Anterior cingulate cortex (tissue), 58 donors: ENCODE data around the gene GRWD1.
"Not testable (repeated sequence)": the region's sequence is repeated elsewhere in the genome, so short reads cannot be mapped to it uniquely, and the experiment has no call there.

Source experiments
- DNase-seq, 58 donors: peaks; one replicate each; lab custom pipeline; 2025; lab: John Stamatoyannopoulos, UW

Gene GRWD1

DNA sequence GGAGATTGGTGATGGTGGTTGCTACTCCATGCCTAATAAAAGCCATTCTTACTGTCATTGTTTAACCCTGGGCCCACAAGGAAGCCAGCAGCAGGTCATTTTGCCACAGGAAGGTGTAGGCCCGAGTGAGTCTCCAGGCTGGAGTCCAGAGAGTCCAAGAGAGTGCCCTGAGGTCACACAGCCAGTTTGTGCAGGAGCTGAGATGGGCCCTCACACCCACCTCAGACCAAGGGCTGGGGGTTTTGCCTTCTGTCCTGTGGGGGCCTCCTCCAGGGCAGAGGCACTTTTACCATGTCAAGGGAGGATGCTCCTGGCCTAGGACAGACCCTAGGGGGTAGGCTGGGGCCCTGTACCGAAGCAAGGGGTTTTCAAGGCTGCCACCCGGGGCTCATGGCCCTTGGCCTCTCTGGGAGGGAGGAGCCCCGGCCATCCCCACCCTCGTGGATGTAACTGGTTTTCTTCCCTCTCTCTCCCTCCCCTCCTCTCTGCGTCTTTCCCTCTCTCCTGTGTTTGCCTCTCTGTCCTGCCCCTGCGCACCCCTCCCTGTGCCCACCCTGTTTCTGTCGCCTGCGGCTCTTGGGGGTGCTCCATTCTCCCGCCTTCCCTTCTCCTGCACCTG is 31.4 kb downstream of the GRWD1 start:
- no peak for DNase-seq

DNA sequence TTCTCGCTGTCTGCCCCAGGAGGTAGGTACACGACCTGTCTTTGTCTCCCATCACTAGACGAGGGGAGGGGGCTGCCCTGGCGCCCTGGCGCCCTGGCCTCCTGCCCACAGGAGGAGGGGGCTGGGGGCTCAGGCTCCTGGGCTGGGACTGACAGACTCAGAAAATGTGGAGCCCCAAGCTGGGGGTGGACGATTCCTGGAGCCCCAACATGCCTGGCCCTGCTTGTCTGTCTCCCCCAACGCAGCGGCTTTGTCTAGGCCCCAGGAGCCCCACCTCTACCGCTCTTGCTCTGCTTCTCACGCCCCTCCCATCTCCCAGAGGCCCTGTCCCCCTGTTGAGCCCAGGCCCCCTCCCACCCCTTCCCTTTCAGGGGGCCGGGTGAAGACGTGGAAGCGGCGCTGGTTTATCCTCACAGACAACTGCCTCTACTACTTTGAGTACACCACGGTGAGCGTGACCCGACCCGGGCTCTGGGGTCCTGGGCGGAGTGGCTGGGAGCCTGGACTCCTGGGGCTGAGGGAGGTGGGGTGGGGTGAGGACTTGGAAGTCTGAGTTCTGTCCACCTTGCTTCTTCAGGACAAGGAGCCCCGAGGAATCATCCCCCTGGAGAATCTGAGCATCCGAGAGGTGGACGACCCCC is 32.0 kb downstream of the GRWD1 start:
- DNase-seq, result no peak

- DNase-seq, result no peak
These were observed 32.8 kb downstream of the GRWD1 start for GRCh38 chr19:48478339-48479256.

- DNase-seq, result no peak
These were observed 33.9 kb downstream of the GRWD1 start for GRCh38 chr19:48479686-48480085.

- DNase-seq, result peak in 51 of 58 donors; percentile 10 to 78 (median 62)
These were observed 34.4 kb downstream of the GRWD1 start for GRCh38 chr19:48480183-48480557.

DNA sequence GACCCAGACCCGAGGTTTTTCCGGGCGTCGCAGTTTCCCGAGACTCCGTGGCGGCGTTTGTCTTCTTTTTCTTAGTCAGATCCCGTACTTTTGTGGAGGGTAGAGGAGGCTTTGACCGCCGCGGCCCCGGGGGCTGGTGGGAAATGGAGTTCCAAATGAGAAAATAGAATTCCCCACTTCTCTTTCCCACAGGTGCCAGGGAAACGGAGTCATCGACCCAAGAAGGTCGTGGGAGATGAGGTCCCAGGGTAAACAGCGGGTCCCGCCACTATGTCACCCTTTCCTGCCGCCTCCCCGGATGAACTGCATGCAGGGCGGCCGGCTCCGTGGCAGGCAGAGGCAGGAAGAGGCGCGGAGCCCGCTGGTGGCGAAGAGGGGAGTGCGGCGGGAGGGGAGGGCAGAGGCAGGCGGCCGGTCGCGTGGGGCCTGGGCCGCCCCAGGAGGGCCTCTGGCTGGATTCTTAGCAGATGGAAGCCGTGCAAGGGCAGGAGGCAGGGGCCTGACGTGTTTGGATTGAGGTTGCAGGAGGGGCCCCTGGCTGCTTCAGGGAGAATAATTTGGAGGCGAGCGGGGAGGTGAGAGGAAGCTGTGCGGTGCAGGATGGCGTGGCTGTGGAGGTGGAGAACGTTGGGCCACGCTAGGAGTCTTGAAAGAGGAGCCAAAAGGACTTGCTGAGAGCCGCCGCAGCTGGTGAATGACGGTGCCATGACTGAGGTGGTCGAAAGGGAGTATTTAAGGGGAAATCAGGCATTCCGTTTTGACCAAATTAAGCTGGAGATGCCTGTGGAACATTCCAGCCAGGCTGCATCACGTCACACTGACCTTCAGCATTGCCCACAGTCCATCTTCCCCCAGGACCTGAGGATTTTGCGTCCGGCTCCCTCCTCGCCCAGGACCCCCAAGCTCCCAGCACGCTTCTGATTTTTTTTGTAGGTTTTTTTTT is 35.0 kb downstream of the GRWD1 start:
- peak in 52 of 58 donors; percentile 15 to 78 (median 60) for DNase-seq

DNA sequence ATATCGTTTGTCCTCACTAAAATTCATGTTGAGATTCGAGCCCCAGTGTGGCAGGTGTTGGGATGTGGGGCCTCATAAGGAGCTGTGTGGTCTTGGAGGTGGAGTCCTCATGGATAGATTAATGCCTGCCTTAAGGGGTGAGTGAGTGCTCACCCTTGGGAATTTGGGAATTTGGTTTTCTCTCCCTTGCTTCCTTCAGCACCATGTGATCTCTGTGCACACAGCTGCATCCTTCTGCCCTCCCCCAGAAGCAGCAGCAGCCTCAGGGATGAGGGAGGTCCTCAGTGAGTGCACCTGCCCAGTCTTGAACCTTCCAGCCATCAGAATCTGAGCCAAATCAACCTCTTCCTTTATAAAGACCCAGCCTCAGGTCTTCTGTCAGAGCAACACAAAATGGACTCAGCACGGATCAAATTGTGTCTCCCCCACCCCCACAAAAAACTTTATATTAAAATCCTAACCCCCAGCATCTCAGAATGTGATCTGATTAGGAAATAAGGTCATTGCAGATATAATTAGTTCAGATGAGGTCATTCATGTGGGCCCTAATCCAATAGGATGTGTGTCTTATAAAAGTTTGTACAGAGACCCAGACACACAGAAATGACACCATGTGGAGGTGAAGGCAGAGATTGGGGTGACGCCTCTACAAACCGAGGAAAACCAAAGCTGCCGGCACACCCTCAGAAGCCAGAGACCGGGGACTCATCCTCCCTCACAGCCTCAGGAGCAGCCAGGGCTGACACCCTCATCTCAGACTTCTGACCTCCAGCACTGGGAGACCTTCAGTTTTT is 36.3 kb downstream of the GRWD1 start:
- no peak for DNase-seq

- no peak for DNase-seq
These were observed 37.5 kb downstream of the GRWD1 start for GRCh38 chr19:48483301-48483700.

GRCh38 chr19:48484247-48484893 is 38.6 kb downstream of the GRWD1 start:
- no peak for DNase-seq

DNA sequence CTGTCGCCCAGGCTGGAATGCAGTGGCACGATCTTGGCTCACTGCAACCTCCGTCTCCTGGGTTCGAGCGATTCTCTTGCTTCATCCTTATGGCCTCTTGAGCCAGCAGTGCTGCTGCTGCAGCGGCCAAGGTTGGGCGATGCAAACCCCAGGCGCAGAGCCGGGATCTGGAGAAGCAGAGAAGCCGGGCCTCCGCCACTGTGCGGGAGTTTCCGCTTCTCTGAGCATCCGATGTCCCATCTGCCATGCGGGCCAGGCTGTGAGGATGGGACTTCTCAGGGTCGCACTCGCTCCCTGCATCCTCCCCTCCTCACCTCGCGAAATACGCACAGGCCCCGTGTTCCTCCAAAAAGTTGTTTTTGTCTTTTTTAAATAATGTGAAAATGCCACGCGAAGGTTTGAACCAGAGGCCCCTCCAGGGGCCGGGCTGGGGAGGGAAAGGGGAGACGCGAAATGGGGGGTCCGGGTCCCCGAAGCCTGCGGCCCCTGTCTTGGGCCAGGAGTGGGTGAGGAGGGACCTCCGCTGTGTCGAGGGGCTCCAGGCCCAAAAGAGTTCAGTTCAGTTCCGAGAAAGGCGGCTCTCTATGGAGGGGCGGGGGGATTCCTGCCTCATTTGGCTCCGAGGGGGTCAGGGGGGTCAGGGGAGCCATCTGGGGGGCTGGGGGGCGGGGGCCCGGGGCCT is 39.3 kb downstream of the GRWD1 start:
- no peak for DNase-seq

GRCh38 chr19:48486706-48487105 is 40.9 kb downstream of the GRWD1 start:
- DNase-seq, result not testable (repeated sequence)

- DNase-seq, result no peak
These were observed 41.8 kb downstream of the GRWD1 start for GRCh38 chr19:48487544-48487943.

GRCh38 chr19:48487948-48488347 is 42.2 kb downstream of the GRWD1 start:
- peak in 15 of 58 donors; percentile 4 to 55 (median 28) for DNase-seq

DNA sequence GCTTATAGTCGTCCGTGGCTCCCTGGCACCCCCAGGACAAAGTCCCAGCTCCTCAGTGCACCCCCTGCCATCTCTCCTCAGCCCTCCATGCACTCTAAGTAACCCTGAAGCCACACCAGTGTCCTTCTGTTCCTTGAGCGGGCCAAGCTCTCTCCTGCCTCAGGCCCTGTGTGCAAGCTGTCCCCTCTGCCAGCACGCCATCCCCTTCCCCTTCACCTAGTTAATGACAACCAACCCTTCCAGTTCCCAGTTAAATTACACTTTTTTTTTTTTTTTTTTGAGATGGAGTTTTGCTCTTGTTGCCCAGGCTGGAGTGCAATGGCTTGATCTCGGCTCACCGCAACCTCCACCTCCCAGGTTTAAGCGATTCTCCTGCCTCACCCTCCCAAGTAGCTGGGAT is 42.7 kb downstream of the GRWD1 start:
- not testable (repeated sequence) for DNase-seq

DNA sequence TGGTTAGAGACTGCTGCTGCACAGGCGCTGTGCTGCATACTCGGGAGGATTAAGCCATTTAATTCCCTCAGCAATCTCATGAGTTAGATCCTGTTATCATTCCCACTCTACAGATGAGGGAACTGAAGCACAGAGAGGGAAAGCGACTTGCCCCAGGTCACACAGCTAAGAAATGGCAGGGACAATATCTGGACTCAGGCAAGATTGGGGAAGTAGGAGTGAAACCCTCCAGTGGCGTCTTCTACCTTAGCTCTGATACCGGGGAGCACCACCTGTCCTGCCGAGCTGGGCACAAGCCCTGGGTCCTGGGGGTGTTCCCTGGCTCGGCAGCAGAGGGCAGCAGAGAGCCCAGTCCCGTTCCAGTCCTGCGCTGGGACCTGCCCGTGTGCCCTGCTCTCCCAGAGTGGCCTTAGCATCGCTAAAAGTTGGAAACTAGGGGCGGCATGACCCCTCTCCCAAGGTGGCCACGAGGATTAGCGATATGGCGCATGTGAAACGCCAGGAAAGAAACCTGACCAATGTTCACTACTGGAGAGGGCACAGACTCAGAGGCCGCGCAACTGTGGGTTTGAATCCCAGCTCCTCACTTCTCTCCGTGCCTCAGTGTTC is 43.9 kb downstream of the GRWD1 start:
- peak in 42 of 58 donors; percentile 2 to 63 (median 22) for DNase-seq

DNA sequence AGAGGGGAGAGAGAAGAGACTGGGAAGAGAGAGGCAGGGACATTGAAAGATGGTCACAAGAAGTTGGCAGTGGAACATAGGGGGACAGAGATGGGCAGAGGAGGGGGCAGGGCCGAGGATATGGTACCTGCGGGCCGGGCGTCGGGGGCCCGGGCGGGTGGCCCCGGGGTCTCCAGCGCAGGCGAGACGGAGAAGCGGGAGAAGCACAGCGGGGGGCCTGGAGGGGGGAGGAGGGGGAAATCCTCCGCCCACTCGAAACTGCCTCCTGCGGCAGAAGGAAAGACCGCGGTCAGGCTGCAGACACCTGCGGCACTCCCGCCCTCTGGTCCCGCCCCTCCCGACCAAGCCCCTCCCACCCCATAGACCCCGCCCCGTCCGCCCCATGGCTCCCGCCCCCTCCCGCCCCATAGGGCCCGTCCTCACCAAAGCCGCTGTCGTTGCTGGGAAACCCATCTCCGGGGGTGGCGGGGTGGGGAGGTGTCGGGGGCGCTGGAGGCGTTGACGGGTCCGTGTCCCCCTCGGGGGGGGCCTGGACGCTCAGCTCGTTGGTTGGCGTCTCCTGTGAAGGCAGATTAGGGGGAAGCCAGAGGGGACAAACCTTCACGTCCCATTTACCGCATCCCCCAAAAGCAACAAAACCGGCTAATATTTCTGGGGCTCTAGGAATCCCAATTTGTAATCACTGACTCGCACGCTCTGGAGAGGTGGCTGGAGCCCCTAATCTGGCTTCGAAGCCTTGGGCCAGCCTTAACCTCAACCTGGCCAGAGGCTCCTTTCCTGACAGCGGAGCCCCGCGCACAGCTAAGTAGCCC is 45.4 kb downstream of the GRWD1 start:
- DNase-seq, result peak in 2 of 58 donors; percentile 8 to 23

DNA sequence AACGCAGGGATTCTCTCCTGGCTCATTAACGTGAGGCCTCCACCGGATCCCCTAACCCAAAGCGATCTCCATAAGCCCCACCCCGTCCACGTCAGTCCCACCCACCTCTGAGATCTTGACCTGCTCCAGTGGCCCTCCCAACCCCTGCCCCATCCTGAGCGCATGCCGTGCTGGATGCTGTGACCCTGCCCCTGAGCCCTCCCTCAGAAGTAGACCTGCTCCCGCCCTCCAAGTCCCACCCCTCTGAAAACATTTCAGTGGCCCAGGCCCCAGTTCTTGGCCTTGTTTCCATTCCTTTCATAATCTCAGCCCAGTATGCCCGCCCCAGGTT is 46.0 kb downstream of the GRWD1 start:
- no peak for DNase-seq
